ENCODE measurements around the gene CENPC. TPM values are rescaled to one million over a fixed set of nuclear protein-coding genes. Genes with fewer than 3 reads are reported as not detected.

Gene CENPC
- polyA plus RNA-seq, 1 donor from 2014 or later = 9.5 TPM

GRCh38 chr4:67581208-67581857 is 36.0 kb upstream of the CENPC start:
- Histone ChIP-seq H3K79me2 (replicated peaks; ENCODE audit: insufficient read depth, low read length) (no peaks in the 10 kb centered on the region), H3K9me2 (ENCODE audit: insufficient read depth, low read length) (no peaks in the 10 kb centered on the region), H3K4me3 (ENCODE audit: low read length) (no peak overlapping the region), H3K9me3 (ENCODE audit: low read length) (no peaks in the 10 kb centered on the region), H4K20me1 (ENCODE audit: insufficient read depth) (no peaks in the 10 kb centered on the region), H3F3A (ENCODE audit: insufficient read depth, low read length, poor library complexity, severe bottlenecking) (no peaks in the 10 kb centered on the region), H2AFZ (ENCODE audit: low read depth, low read length) (no peak overlapping the region), H3K4me2 (ENCODE audit: low read length) (no peak overlapping the region), H3K9ac (ENCODE audit: low read length) (no peak overlapping the region), H3K27ac (ENCODE audit: low read length) (no peak overlapping the region), H3K36me3 (ENCODE audit: insufficient read depth, low read length) (no peaks in the 10 kb centered on the region), H3K27me3 (ENCODE audit: insufficient read depth, low read depth, low read length) (no peaks in the 10 kb centered on the region)
- TF ChIP-seq CTCF (IDR thresholded peaks at IDR 0.05; ENCODE audit: poor library complexity, severe bottlenecking) (no peak), POLR2AphosphoS5 (IDR thresholded peaks at IDR 0.05) (no peak), TAF1 (IDR thresholded peaks at IDR 0.05; ENCODE audit: low read depth) (no peak), EP300 (conservative IDR thresholded peaks at IDR 0.05; ENCODE audit: poor library complexity, severe bottlenecking) (no peak), EZH2 (IDR thresholded peaks at IDR 0.05; ENCODE audit: borderline replicate concordance, insufficient read depth, low read length, poor library complexity, severe bottlenecking) (no peak), MXI1 (conservative IDR thresholded peaks at IDR 0.05; ENCODE audit: poor library complexity, severe bottlenecking) (no peak), SMC3 (conservative IDR thresholded peaks at IDR 0.05; ENCODE audit: poor library complexity) (no peak)

- Histone ChIP-seq H3K27me3 (ENCODE audit: insufficient read depth, low read depth, low read length) (no peaks in the 10 kb centered on the region), H2AFZ (ENCODE audit: low read depth, low read length) (no peak overlapping the region), H3K9me2 (ENCODE audit: insufficient read depth, low read length) (no peaks in the 10 kb centered on the region), H3K9me3 (ENCODE audit: low read length) (no peaks in the 10 kb centered on the region), H3K79me2 (replicated peaks; ENCODE audit: insufficient read depth, low read length) (no peaks in the 10 kb centered on the region), H3K4me2 (ENCODE audit: low read length) (no peak overlapping the region), H3F3A (ENCODE audit: insufficient read depth, low read length, poor library complexity, severe bottlenecking) (no peaks in the 10 kb centered on the region), H3K9ac (ENCODE audit: low read length) (no peak overlapping the region), H3K36me3 (ENCODE audit: insufficient read depth, low read length) (no peaks in the 10 kb centered on the region), H3K27ac (ENCODE audit: low read length) (no peak overlapping the region), H3K4me3 (ENCODE audit: low read length) (no peak overlapping the region), H4K20me1 (ENCODE audit: insufficient read depth) (no peaks in the 10 kb centered on the region)
- no peak for TF ChIP-seq TAF1 (IDR thresholded peaks at IDR 0.05; ENCODE audit: low read depth)
- no peak for TF ChIP-seq SMC3 (conservative IDR thresholded peaks at IDR 0.05; ENCODE audit: poor library complexity)
- TF ChIP-seq REST (IDR thresholded peaks at IDR 0.05; ENCODE audit: borderline replicate concordance) = no peak
- TF ChIP-seq POLR2AphosphoS5 (IDR thresholded peaks at IDR 0.05) = no peak
- no peak for TF ChIP-seq EZH2 (IDR thresholded peaks at IDR 0.05; ENCODE audit: borderline replicate concordance, insufficient read depth, low read length, poor library complexity, severe bottlenecking)
- no peak for TF ChIP-seq CTCF (IDR thresholded peaks at IDR 0.05; ENCODE audit: poor library complexity, severe bottlenecking)
- no peak for TF ChIP-seq RAD21 (conservative IDR thresholded peaks at IDR 0.05)
- no peak for TF ChIP-seq EP300 (conservative IDR thresholded peaks at IDR 0.05; ENCODE audit: poor library complexity, severe bottlenecking)
- TF ChIP-seq MXI1 (conservative IDR thresholded peaks at IDR 0.05; ENCODE audit: poor library complexity, severe bottlenecking) = no peak
These were observed 35.3 kb upstream of the CENPC start for GRCh38 chr4:67580577-67580976.
